Right lobe of liver (tissue), 6 donors: ENCODE results near the gene ZSWIM5. TPM values are rescaled to one million over a fixed set of nuclear protein-coding genes. Genes with fewer than 3 reads are reported as not detected.
"Not testable (repeated sequence)": the region's sequence is repeated elsewhere in the genome, so short reads cannot be mapped to it uniquely, and the experiment has no call there.

ENCODE experiments used
- ATAC-seq, 4 donors: fragments of 200-7000 bp; cut with Tn5 transposase; one replicate each; pipeline ENCODE4 v1.9.1; 2020; ENCODE audit warnings: mild to moderate bottlenecking in 4 of 4, moderate library complexity in 4 of 4
- DNase-seq, 3 donors: peaks; one replicate each; pipeline ENCODE4 v3.0.0-alpha.2; 2020
- H3K27ac ChIP-seq, 3 donors: fragments of 200-600 bp; one replicate each; pipeline ENCODE4 v1.8.0; 2022
- H3K27me3 ChIP-seq, 2 donors: fragments of 200-600 bp; one replicate each; pipeline ENCODE4 v1.8.0; 2022
- H3K36me3 ChIP-seq, 4 donors: fragments of 200-600 bp; sonication (generic) in 1 of 4; one replicate each; pipeline versions ENCODE4 v1.5.1 to v1.8.0; 2017 to 2022; ENCODE audit warnings: control low read depth in 1 of 4
- H3K4me1 ChIP-seq, 4 donors: fragments of 200-600 bp; sonication (generic) in 1 of 4; one replicate each; pipeline versions ENCODE4 v1.5.1 to v1.8.0; 2017 to 2022; ENCODE audit warnings: control low read depth in 1 of 4
- H3K4me3 ChIP-seq, 3 donors: fragments of 200-600 bp; one replicate each; pipeline ENCODE4 v1.8.0; 2022
- H3K9me3 ChIP-seq, 4 donors: fragments of 200-600 bp; sonication (generic) in 1 of 4; one replicate each; pipeline versions ENCODE4 v1.5.1 to v1.8.0; 2017 to 2022; ENCODE audit warnings: control low read depth in 1 of 4
- POLR2A ChIP-seq: fragments of 450-650 bp; IDR thresholded peaks from one replicate; pipeline ENCODE4 v1.6.1; 2017; ENCODE audit warnings: antibody characterized with exemption, mild to moderate bottlenecking
- WGBS: methylation state at CpG from one replicate; pipeline ENCODE4 v1.1.6; 2018; ENCODE audit warnings: low coverage, low lambda C conversion rate; ENCODE audit not compliant: insufficient coverage; ENCODE audit errors: missing lambda C conversion rate; 5-methylcytosine and 5-hydroxymethylcytosine counted together
- intact Hi-C, 2 donors: fragments of 100-400 bp; cut with DNase I; formaldehyde crosslinking; loops; one replicate each; pipeline versions ENCODE4 v1.11.2 to v1.14.1; 2022
- total RNA-seq, 6 experiments: library from RNA; depleted of rRNA in 2 of 6; stranded (reverse); fragments of >200 nt in 2 of 6; fragmentation: NEBNext Ultra II Directional in 3 of 6; extraction: Animal tissue kit (Norgen Biotek cat#: 25700) in 3 of 6; gene quantifications; one replicate each; pipeline versions ENCODE4 v1.1.0 to v1.2.4, GENCODE V29; 2016 to 2023
- TF ChIP-seq, protein P1 (sequence below), 4 donors: fragments of 200-600 bp in 3 of 4; fragments of 450-650 bp in 1 of 4; IDR thresholded peaks; one replicate each; pipeline versions ENCODE4 v1.5.1 to v1.8.0; 2016 to 2022; ENCODE audit warnings: antibody characterized with exemption in 4 of 4, mild to moderate bottlenecking in 2 of 4
- donor health status: DM: no; HTN: yes; CAD: no.
- donor health status: DM: no; HTN: no; CAD: no.
- donor health status: DM: no; HTN: no; CAD: no.
- donor health status: DM: no; HTN: yes; CAD: no.
- donor health status: DM: no; HTN: yes; CAD: no.

ZSWIM5 gene
- total RNA-seq, 6 experiments from 2014 or later = 0.18 to 0.46 (median 0.31) TPM

DNA sequence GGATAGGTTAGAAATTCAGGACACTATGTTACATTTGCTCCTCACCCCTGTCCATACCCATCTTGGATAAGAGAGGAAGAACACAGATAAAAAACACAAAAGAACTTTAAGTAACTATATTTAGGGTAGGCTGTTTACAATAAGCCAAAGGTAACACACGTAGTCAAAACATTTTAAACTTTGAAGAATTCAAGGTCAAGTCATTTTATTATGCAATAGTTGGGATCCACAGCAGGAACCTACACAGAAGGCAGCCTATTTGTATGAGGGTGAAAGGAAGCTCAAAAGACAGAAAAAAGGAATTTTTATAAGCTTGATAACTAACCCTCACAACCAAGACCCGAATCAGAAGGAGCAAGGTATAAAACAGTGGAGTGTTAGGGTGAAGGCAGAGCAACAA, 89.6 kb downstream of the ZSWIM5 start:
- Histone ChIP-seq H3K4me1 (no peaks in the 10 kb centered on the region), H3K9me3 (no peaks in the 10 kb centered on the region), H3K4me3 (no peak overlapping the region), H3K36me3 (no peaks in the 10 kb centered on the region), H3K27ac (no peak overlapping the region), H3K27me3 (no peaks in the 10 kb centered on the region)
- DNase-seq (no peak), ATAC-seq (no peak)
- intact Hi-C loops = no loop called here
- TF ChIP-seq, protein P1, sequence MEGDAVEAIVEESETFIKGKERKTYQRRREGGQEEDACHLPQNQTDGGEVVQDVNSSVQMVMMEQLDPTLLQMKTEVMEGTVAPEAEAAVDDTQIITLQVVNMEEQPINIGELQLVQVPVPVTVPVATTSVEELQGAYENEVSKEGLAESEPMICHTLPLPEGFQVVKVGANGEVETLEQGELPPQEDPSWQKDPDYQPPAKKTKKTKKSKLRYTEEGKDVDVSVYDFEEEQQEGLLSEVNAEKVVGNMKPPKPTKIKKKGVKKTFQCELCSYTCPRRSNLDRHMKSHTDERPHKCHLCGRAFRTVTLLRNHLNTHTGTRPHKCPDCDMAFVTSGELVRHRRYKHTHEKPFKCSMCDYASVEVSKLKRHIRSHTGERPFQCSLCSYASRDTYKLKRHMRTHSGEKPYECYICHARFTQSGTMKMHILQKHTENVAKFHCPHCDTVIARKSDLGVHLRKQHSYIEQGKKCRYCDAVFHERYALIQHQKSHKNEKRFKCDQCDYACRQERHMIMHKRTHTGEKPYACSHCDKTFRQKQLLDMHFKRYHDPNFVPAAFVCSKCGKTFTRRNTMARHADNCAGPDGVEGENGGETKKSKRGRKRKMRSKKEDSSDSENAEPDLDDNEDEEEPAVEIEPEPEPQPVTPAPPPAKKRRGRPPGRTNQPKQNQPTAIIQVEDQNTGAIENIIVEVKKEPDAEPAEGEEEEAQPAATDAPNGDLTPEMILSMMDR (IDR thresholded peaks at IDR 0.05) = no peak
- TF ChIP-seq POLR2A = no peak
- 42% methylated on average over 2 of the region's 2 CpGs for WGBS

DNA sequence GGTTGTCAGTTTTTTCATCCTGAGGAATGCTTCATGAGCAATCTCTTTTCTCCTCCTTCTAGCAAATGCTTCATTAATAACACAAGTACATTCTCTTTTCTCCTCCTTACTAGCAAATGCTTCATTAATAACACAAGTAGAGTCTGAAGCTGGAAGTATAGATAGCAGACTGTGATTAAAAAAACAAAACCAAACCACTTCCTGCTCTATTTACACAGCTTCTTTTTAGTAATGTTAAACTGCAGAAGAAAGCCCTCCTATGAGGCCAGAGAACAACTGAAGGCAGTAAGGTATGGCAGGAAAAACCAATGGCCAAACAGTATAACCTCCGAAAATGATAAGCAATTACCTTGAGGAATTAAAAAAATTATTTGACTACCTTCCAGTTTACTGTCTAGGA, 90.1 kb downstream of the ZSWIM5 start:
- no peak overlapping the region for H3K27ac ChIP-seq
- no peaks in the 10 kb centered on the region for H3K36me3 ChIP-seq
- H3K4me3 ChIP-seq = no peak overlapping the region
- H3K4me1 ChIP-seq = no peaks in the 10 kb centered on the region
- WGBS = 58% methylated on average over 1 of the region's 1 CpG
- TF ChIP-seq POLR2A = no peak
- TF ChIP-seq, protein P1 (IDR thresholded peaks at IDR 0.05) = no peak
- no peak for ATAC-seq
- intact Hi-C loops = no loop called here
- DNase-seq = no peak
- no peaks in the 10 kb centered on the region for H3K27me3 ChIP-seq
- H3K9me3 ChIP-seq = no peaks in the 10 kb centered on the region

DNA sequence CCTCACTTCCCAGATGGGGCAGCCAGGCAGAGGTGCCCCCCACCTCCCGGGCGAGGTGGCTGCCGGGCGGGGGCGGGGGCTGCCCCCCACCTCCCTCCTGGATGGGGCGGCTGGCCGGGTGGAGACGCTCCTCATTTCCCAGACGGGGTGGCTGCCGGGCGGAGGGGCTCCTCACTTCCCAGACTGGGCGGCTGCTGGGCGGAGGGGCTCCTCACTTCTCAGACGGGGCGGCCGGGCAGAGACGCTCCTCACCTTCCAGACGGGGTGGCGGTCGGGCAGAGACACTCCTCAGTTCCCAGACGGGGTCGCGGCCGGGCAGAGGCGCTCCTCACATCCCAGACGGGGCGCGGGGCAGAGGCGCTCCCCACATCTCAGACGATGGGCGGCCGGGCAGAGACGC, 91.2 kb downstream of the ZSWIM5 start:
- no CpG with 5 or more reads among the region's 33 CpGs for WGBS
- H3K36me3 ChIP-seq, DNase-seq: not testable (repeated sequence)

DNA sequence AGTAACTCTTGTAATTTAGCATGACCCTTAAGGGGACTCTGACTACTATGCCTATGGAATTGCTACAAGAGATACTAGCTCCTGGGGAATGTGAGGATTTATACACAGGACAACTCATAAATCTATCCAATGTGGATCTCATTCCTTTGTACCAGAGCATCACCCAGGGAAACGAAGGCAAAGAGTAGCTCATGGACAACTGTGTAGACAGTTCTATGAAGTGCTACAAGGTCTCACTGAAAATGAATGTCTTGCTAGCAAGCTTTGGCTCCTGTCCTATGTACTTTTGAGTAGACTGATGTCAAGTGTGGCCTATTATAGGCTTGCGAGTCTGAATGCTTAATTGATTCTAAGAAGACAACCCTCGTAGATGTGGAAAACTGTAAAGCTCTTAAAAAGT, 93.7 kb downstream of the ZSWIM5 start:
- H3K27me3 ChIP-seq = no peaks in the 10 kb centered on the region
- no peak for ATAC-seq
- H3K4me1 ChIP-seq = no peaks in the 10 kb centered on the region
- no peak for TF ChIP-seq POLR2A
- TF ChIP-seq, protein P1 (IDR thresholded peaks at IDR 0.05) = no peak
- H3K27ac ChIP-seq = no peak overlapping the region
- intact Hi-C loops = no loop called here
- WGBS = 77% methylated on average over 3 of the region's 3 CpGs
- no peak overlapping the region for H3K4me3 ChIP-seq
- H3K9me3 ChIP-seq = no peaks in the 10 kb centered on the region
- DNase-seq = no peak
- H3K36me3 ChIP-seq = no peaks in the 10 kb centered on the region

More for the DNA sequence above, 91.2 kb downstream of the ZSWIM5 start:
- H3K27me3 ChIP-seq, intact Hi-C loops, H3K4me1 ChIP-seq, H3K4me3 ChIP-seq, H3K27ac ChIP-seq, H3K9me3 ChIP-seq, ATAC-seq: not testable (repeated sequence)

DNA sequence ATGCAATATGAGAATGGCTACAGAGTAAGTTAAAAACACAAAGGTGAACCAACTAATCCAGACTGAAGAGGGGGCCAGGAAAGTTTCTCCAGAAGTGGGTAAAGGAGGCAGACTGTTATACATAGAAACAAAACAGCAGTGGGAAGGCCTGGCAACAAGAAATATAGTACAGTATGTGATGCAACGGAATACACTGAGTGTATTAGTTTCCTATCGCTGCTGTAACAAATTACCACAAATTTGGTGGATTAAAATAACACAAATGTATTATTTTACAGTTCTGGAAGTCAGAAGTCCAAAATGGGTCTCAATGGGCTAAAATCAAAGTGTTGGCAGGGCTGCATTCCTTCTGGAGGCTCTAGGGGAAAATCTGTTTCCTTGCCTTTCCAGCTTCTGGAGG, 95.2 kb downstream of the ZSWIM5 start:
- 95% methylated on average over 2 of the region's 2 CpGs for WGBS
- TF ChIP-seq, protein P1 (IDR thresholded peaks at IDR 0.05) = no peak
- TF ChIP-seq POLR2A = no peak
- DNase-seq (no peak), ATAC-seq (no peak)
- Histone ChIP-seq H3K9me3 (no peaks in the 10 kb centered on the region), H3K4me3 (no peak overlapping the region), H3K27me3 (no peaks in the 10 kb centered on the region), H3K36me3 (no peaks in the 10 kb centered on the region), H3K27ac (no peak overlapping the region), H3K4me1 (no peaks in the 10 kb centered on the region)
- intact Hi-C loops = no loop called here
